Epithelial cell of esophagus (primary cell): ENCODE results near the gene EBP.
A peak's percentile ranks its signal among the peaks of the same experiment; 100 is the strongest.

Experiments used
- DNase-seq: peaks from one replicate; pipeline ENCODE4 v3.0.0; 2010; ENCODE audit warnings: low read depth
- H3K4me3 ChIP-seq: 2 replicates; pipeline ENCODE4 v1.5.1; 2011; ENCODE audit warnings: mild to moderate bottlenecking, low read length, control low read depth
- CTCF ChIP-seq: IDR thresholded peaks from 2 replicates; pipeline ENCODE4 v1.5.1; 2011; ENCODE audit warnings: low read depth, mild to moderate bottlenecking, low read length, control low read depth, inconsistent platforms; ENCODE audit not compliant: insufficient read depth; ENCODE audit errors: missing control alignments

Gene EBP

GRCh38 chrX:48512371-48512935 is 9.2 kb upstream of the EBP start:
- DNase-seq: no peak
- H3K4me3 ChIP-seq: no peak overlapping the region
- no peak for TF ChIP-seq CTCF

- H3K4me3 ChIP-seq: no peak overlapping the region
- DNase-seq: no peak
- no peak for TF ChIP-seq CTCF
Measured at GRCh38 chrX:48513670-48514069, 7.9 kb upstream of the EBP start.

GRCh38 chrX:48514126-48514806 is 7.3 kb upstream of the EBP start:
- no peak for TF ChIP-seq CTCF
- peak; percentile 71 for DNase-seq
- no peak overlapping the region for H3K4me3 ChIP-seq

- TF ChIP-seq CTCF: no peak
- H3K4me3 ChIP-seq: no peak overlapping the region
- no peak for DNase-seq
Measured at GRCh38 chrX:48514868-48515460, 6.6 kb upstream of the EBP start.

- no peak for TF ChIP-seq CTCF
- no peak overlapping the region for H3K4me3 ChIP-seq
- DNase-seq: no peak
Measured at GRCh38 chrX:48515842-48516241, 5.8 kb upstream of the EBP start.

- no peak overlapping the region for H3K4me3 ChIP-seq
- no peak for DNase-seq
- TF ChIP-seq CTCF: no peak
Measured at GRCh38 chrX:48516285-48516684, 5.3 kb upstream of the EBP start.
